Measurements from ENCODE around the gene BSPRY. TPM values are rescaled to one million over a fixed set of nuclear protein-coding genes. Genes with fewer than 3 reads are reported as not detected.

The BSPRY gene
- total RNA-seq, 1 experiment from 2014 or later, result 6.4 TPM

GRCh38 chr9:113356686-113357292 is 7.4 kb downstream of the BSPRY start:
- Mint-ChIP-seq H3K9me3 (no peaks in the 10 kb centered on the region), H3K4me3 (no peak overlapping the region), H3K4me1 (peaks cover 12% of the 10 kb centered on the region), H3K27me3 (ENCODE audit: low read depth) (no peaks in the 10 kb centered on the region), H3K36me3 (no peaks in the 10 kb centered on the region), H3K27ac (no peak overlapping the region)
- TF ChIP-seq ZNF396 (CRISPR knock-in tag; IDR thresholded peaks at IDR 0.05; ENCODE audit: borderline replicate concordance), result no peak
- no peak for TF ChIP-seq SMAD3 (CRISPR knock-in tag; IDR thresholded peaks at IDR 0.05; ENCODE audit: borderline replicate concordance)
- no peak for TF ChIP-seq ZNF532 (CRISPR knock-in tag; IDR thresholded peaks at IDR 0.05; ENCODE audit: borderline replicate concordance)
- no peak for TF ChIP-seq ZNF317 (CRISPR knock-in tag; IDR thresholded peaks at IDR 0.05; ENCODE audit: borderline replicate concordance, low read depth)
- no peak for TF ChIP-seq E2F5 (CRISPR knock-in tag; IDR thresholded peaks at IDR 0.05)
- TF ChIP-seq TEAD4 (CRISPR knock-in tag; IDR thresholded peaks at IDR 0.05), result no peak
- TF ChIP-seq AFF4 (CRISPR knock-in tag; IDR thresholded peaks at IDR 0.05; ENCODE audit: borderline replicate concordance), result no peak
- TF ChIP-seq MYBL2 (CRISPR knock-in tag; IDR thresholded peaks at IDR 0.05), result no peak
- TF ChIP-seq ZNF121 (CRISPR knock-in tag; IDR thresholded peaks at IDR 0.05), result no peak
- TF ChIP-seq ZNF232 (CRISPR knock-in tag; IDR thresholded peaks at IDR 0.05), result no peak
- no peak for TF ChIP-seq ZSCAN18 (CRISPR knock-in tag; IDR thresholded peaks at IDR 0.05)
- TF ChIP-seq NR1H2 (CRISPR knock-in tag; IDR thresholded peaks at IDR 0.05), result no peak
- TF ChIP-seq IRF2 (CRISPR knock-in tag; IDR thresholded peaks at IDR 0.05; ENCODE audit: borderline replicate concordance, low read depth), result no peak
- no peak for TF ChIP-seq MXD4 (CRISPR knock-in tag; IDR thresholded peaks at IDR 0.05; ENCODE audit: borderline replicate concordance)
- CTCF ChIA-PET, result no interaction called here
- DNase-seq (ENCODE audit: low spot score), result no peak
- POLR2A ChIA-PET, result no interaction called here
- ATAC-seq, result no peak

GRCh38 chr9:113359385-113359784 is 10.0 kb downstream of the BSPRY start:
- Mint-ChIP-seq H3K27ac (no peak overlapping the region; the same call in 1 of the 2 replicates), H3K4me1 (peaks cover 12% of the 10 kb centered on the region), H3K4me3 (no peak overlapping the region), H3K27me3 (ENCODE audit: low read depth) (no peaks in the 10 kb centered on the region), H3K36me3 (no peaks in the 10 kb centered on the region), H3K9me3 (no peaks in the 10 kb centered on the region)
- no peak for ATAC-seq
- DNase-seq (ENCODE audit: low spot score), result no peak
- ChIA-PET POLR2A (no interaction called here), CTCF (no interaction called here)
- TF ChIP-seq ERG (CRISPR knock-in tag; IDR thresholded peaks at IDR 0.05), result no peak
- no peak for TF ChIP-seq NFE2L1 (CRISPR knock-in tag; IDR thresholded peaks at IDR 0.05)
- no peak for TF ChIP-seq SMAD3 (CRISPR knock-in tag; IDR thresholded peaks at IDR 0.05; ENCODE audit: borderline replicate concordance)
- TF ChIP-seq ZNF512 (CRISPR knock-in tag; IDR thresholded peaks at IDR 0.05; ENCODE audit: borderline replicate concordance), result no peak
- TF ChIP-seq TEAD1 (CRISPR knock-in tag; IDR thresholded peaks at IDR 0.05), result no peak
- no peak for TF ChIP-seq CREB1 (CRISPR knock-in tag; IDR thresholded peaks at IDR 0.05)
- TF ChIP-seq ETV6 (CRISPR knock-in tag; IDR thresholded peaks at IDR 0.05), result no peak
- no peak for TF ChIP-seq MAX (CRISPR knock-in tag; IDR thresholded peaks at IDR 0.05)

Measured in WTC11 (cell line).